Transverse colon (tissue), 4 donors: ENCODE results near the gene NAALADL2. TPM values are rescaled to one million over a fixed set of nuclear protein-coding genes. Genes with fewer than 3 reads are reported as not detected.

Experiments used
- DNase-seq: peaks from one replicate; pipeline ENCODE4 v3.0.0-alpha.2; 2019
- H3K27ac ChIP-seq, 4 donors: fragments of 200-600 bp; sonication (generic); 2 replicates each; pipeline ENCODE4 v1.5.1; 2016 to 2018; ENCODE audit warnings: inconsistent platforms in 4 of 4
- H3K27me3 ChIP-seq: fragments of 200-600 bp; sonication (generic); 2 replicates; pipeline ENCODE4 v1.5.1; 2017; ENCODE audit warnings: inconsistent platforms
- H3K36me3 ChIP-seq, 4 donors: fragments of 200-600 bp; sonication (generic); 2 replicates each; pipeline ENCODE4 v1.5.1; 2017 to 2019; ENCODE audit warnings: inconsistent platforms in 4 of 4
- H3K4me1 ChIP-seq, 4 donors: fragments of 200-600 bp; sonication (generic); 2 replicates each; pipeline ENCODE4 v1.5.1; 2017 to 2020; ENCODE audit warnings: inconsistent platforms in 4 of 4
- H3K4me3 ChIP-seq, 4 donors: fragments of 200-600 bp; sonication (generic); 1 replicate in 1 of 4; 2 replicates in 3 of 4; pipeline versions ENCODE4 v1.5.1 to v1.6.1; 2017 to 2019; ENCODE audit warnings: inconsistent platforms in 4 of 4
- H3K9me3 ChIP-seq, 2 donors: fragments of 200-600 bp; sonication (generic); 2 replicates each; pipeline ENCODE4 v1.5.1; 2017 to 2019; ENCODE audit warnings: inconsistent platforms in 2 of 2
- CTCF ChIP-seq, 5 experiments: fragments of 200-600 bp in 3 of 5; fragments of 450-650 bp in 2 of 5; sonication (generic) in 3 of 5; IDR thresholded peaks; 1 replicate in 2 of 5; 2 replicates in 3 of 5; pipeline ENCODE4 v1.5.1; 2016 to 2017; ENCODE audit warnings: antibody characterized with exemption in 5 of 5, inconsistent platforms in 3 of 5, mild to moderate bottlenecking in 2 of 5, moderate library complexity in 1 of 5
- EP300 ChIP-seq: sonication (generic); formaldehyde crosslinking; IDR thresholded peaks from one replicate; pipeline ENCODE4 v1.6.1; 2017; ENCODE audit warnings: antibody characterized with exemption, low read depth
- POLR2A ChIP-seq: fragments of 450-650 bp; IDR thresholded peaks from one replicate; pipeline ENCODE4 v1.6.1; 2016; ENCODE audit warnings: antibody characterized with exemption, mild to moderate bottlenecking, moderate library complexity
- POLR2AphosphoS5 ChIP-seq, 3 donors: sonication (generic); formaldehyde crosslinking; IDR thresholded peaks; one replicate each; pipeline ENCODE4 v1.6.1; 2016; ENCODE audit warnings: antibody characterized with exemption in 3 of 3
- WGBS, 2 donors: methylation state at CpG; one replicate each; pipeline ENCODE4 v1.1.5; 2018; ENCODE audit warnings: low coverage in 1 of 2; 5-methylcytosine and 5-hydroxymethylcytosine counted together
- in situ Hi-C, 4 donors: fragments of 200-750 bp; cut with MboI; loops; one replicate each; pipeline versions ENCODE4 v1.15.0 to v1.15.1; 2017; ENCODE audit warnings: low sequenced_read_pairs in 3 of 4, low pct_ligation_motif_present in 1 of 4, low pct_unique_long_range_greater_than_20kb in 1 of 4
- intact Hi-C: fragments of 100-400 bp; cut with DNase I; formaldehyde crosslinking; loops from one replicate; pipeline ENCODE4 v1.15.1; 2023; ENCODE audit warnings: low total_unique reads
- total RNA-seq, 4 donors: library from RNA; depleted of rRNA; stranded (reverse); fragments of >200 nt; gene quantifications; one replicate each; pipeline ENCODE4 v1.1.0, GENCODE V29; 2016

The NAALADL2 gene
- total RNA-seq, 4 donors from 2014 or later: 10.1 to 22.7 (median 15.1) TPM

GRCh38 chr3:175233957-175234940 lies 375.1 kb downstream of the NAALADL2 start:
- in situ Hi-C loops: no loop called here
- no peak for TF ChIP-seq POLR2AphosphoS5 (IDR thresholded peaks at IDR 0.05)
- TF ChIP-seq EP300: no peak
- TF ChIP-seq POLR2A: no peak
- no peak for TF ChIP-seq CTCF (IDR thresholded peaks at IDR 0.05)
- no peak for DNase-seq
- Histone ChIP-seq H3K4me1 (no peaks in the 10 kb centered on the region), H3K27ac (no peak overlapping the region), H3K9me3 (no peaks in the 10 kb centered on the region), H3K27me3 (no peaks in the 10 kb centered on the region), H3K36me3 (no peaks in the 10 kb centered on the region), H3K4me3 (no peak overlapping the region)
- intact Hi-C loops: no loop called here
- WGBS, 2 donors: 88 to 95% methylated on average over 3 of the region's 3 CpGs

DNA sequence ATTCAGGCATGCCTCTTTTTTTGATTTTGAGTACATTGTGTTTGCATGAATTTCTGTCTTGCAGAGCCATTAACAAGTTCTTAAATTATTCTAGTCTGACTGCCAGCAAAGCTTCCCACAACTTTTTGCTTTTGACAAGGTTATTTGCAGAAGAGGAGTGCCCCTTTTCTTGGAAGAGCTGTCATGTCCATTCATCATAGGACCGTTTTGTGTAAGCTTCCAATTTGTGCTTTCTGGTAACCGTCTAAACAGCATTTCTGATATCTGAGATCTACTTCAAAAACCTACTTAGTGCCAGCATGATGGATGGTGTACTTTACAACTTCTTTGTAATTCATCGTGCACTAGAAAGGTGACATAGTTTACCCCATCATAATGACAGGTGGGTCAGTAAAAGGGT lies 379.7 kb downstream of the NAALADL2 start:
- intact Hi-C loops (no loop called here), in situ Hi-C loops (no loop called here)
- TF ChIP-seq POLR2AphosphoS5 (IDR thresholded peaks at IDR 0.05) (no peak), CTCF (IDR thresholded peaks at IDR 0.05) (no peak), POLR2A (no peak), EP300 (no peak)
- H3K4me1 ChIP-seq: no peaks in the 10 kb centered on the region
- no peak overlapping the region for H3K27ac ChIP-seq
- H3K4me3 ChIP-seq: no peak overlapping the region
- no peaks in the 10 kb centered on the region for H3K27me3 ChIP-seq
- no peak for DNase-seq
- WGBS, 2 donors: 66 to 73% methylated on average over 3 of the region's 3 CpGs
- H3K9me3 ChIP-seq: no peaks in the 10 kb centered on the region
- no peaks in the 10 kb centered on the region for H3K36me3 ChIP-seq

GRCh38 chr3:175240921-175241320 lies 381.8 kb downstream of the NAALADL2 start:
- H3K27ac ChIP-seq: no peak overlapping the region
- no peaks in the 10 kb centered on the region for H3K4me1 ChIP-seq
- no peak for DNase-seq
- no peaks in the 10 kb centered on the region for H3K27me3 ChIP-seq
- in situ Hi-C loops: no loop called here
- TF ChIP-seq POLR2AphosphoS5 (IDR thresholded peaks at IDR 0.05): no peak
- no peak for TF ChIP-seq CTCF (IDR thresholded peaks at IDR 0.05)
- TF ChIP-seq EP300: no peak
- no peak for TF ChIP-seq POLR2A
- no peak overlapping the region for H3K4me3 ChIP-seq
- H3K9me3 ChIP-seq: no peaks in the 10 kb centered on the region
- WGBS, 2 donors: 57 to 68% methylated on average over 2 of the region's 2 CpGs
- H3K36me3 ChIP-seq: no peaks in the 10 kb centered on the region
- intact Hi-C loops: no loop called here

DNA sequence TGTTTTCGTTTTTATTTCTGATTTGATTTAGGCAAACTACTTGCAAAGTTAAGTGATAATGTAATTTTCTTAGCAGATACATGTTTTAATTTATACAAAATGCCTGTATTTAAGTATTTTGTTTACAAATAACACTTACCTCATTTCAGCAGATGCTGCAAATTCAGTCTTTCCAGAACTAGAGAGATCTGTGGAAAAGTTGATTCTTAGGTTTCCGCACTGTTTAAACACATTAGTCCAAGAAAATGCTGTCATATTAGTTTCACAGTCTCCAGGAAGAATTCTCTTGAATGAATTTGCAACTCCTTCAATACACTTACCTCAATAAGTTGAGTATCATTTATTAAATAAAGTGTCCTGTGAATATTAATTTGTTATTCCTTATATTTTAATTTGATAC lies 383.1 kb downstream of the NAALADL2 start:
- H3K27ac ChIP-seq: no peak overlapping the region
- H3K4me3 ChIP-seq: no peak overlapping the region
- in situ Hi-C loops (no loop called here), intact Hi-C loops (no loop called here)
- no peaks in the 10 kb centered on the region for H3K4me1 ChIP-seq
- no peaks in the 10 kb centered on the region for H3K27me3 ChIP-seq
- 89 to 100% methylated on average over 2 of the region's 2 CpGs for WGBS, 2 donors
- DNase-seq: no peak
- TF ChIP-seq CTCF (IDR thresholded peaks at IDR 0.05): no peak
- no peak for TF ChIP-seq POLR2A
- TF ChIP-seq POLR2AphosphoS5 (IDR thresholded peaks at IDR 0.05): no peak
- TF ChIP-seq EP300: no peak
- no peaks in the 10 kb centered on the region for H3K36me3 ChIP-seq
- no peaks in the 10 kb centered on the region for H3K9me3 ChIP-seq
